ENCODE measurements around the gene KRTAP12-3.

GRCh38 chr21:44699502-44700001 lies 41.8 kb downstream of the KRTAP12-3 start:
- no peak for TF ChIP-seq POLR2A (IDR thresholded peaks at IDR 0.05)
- TF ChIP-seq, protein P1, sequence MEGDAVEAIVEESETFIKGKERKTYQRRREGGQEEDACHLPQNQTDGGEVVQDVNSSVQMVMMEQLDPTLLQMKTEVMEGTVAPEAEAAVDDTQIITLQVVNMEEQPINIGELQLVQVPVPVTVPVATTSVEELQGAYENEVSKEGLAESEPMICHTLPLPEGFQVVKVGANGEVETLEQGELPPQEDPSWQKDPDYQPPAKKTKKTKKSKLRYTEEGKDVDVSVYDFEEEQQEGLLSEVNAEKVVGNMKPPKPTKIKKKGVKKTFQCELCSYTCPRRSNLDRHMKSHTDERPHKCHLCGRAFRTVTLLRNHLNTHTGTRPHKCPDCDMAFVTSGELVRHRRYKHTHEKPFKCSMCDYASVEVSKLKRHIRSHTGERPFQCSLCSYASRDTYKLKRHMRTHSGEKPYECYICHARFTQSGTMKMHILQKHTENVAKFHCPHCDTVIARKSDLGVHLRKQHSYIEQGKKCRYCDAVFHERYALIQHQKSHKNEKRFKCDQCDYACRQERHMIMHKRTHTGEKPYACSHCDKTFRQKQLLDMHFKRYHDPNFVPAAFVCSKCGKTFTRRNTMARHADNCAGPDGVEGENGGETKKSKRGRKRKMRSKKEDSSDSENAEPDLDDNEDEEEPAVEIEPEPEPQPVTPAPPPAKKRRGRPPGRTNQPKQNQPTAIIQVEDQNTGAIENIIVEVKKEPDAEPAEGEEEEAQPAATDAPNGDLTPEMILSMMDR (IDR thresholded peaks at IDR 0.05), result no peak

Measured in uterus (tissue), 2 donors.